SIG-M5 treated with dmso at 0.1 percent for 504 hours (cell line): ENCODE measurements around the gene CDHR3.

ENCODE experiments used
- DNase-seq: peaks from one replicate; lab custom pipeline; 2025; ENCODE audit not compliant: unreplicated experiment; lab: John Stamatoyannopoulos, UW

The CDHR3 gene

DNA sequence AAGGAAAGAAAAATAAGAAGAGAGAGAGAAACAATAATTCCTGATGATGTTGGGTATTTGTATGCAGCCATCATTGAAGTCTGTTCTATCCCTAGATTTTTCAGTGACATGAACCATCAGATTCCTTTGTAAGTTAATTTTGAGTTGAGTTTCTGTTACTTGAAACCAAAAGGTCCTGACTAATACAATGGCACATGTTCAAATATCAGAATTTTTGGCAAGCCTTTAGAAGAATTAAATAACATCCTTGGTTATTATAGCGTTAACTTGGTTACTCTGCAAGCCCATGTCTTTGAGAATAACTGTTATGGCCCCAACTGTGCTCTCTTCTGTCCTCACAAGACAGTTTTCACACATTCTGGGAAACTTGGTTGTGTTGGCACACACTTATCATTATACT is 82.5 kb downstream of the CDHR3 start:
- no peak for DNase-seq

DNA sequence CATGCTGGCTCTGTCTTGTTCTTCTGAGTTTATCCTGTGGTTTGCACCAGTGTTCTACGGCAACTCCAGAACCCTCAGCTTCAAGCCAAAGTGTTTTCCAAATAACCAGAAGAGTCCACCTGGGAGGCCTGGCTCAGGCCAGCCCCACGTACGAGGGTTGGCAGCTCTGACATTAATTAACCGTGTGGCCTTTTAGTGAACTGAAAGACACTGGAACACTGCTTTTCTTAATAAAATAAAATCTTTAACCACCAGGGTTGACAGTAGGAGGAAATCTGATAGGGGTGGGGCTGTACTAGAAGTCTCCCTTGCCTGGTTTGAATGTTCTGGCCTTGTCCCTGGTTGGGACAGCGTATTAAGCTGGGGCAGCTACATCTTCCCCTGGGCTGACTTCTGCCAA is 84.1 kb downstream of the CDHR3 start:
- DNase-seq = no peak

DNA sequence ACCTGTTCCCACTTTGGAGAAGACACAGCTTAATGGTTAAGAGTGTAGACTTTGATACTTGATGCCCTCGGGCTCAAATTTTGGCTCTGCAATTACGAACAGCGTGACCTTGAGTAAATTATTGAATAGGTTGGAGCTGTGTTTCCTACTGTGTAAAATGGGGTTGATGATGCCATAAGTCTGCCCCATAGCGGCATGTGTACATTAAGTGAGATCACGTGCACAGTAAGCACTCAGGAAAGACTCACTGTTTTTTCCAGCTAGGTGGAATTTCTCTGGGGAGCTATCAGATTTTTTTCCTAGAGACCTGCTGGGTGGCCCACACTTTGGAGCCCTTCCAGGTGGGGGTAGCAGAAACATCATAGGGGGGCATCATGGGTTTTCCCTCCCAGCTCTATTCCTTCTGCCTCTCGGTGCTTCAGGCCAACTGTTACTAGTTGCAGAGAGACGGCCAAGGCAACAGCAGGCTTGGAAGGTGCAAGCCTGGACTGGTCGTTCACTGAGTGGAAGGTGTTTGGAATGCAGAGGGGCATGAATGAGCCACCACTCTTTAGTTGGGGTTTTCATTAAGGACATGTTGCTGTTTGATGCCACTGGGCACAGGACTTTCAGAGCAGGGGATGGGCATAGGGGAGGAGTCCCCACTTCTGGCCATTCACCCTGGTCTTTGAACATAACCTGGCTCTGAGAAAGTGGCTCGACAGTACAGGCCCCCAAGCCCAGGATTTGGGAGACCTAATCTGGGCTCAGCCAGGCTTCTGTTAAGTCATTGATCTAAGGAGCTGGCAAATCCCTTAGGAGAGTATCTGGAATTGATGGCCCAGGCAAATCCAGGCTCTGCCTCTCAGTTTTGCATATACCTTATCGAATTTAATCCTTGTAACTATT is 85.0 kb downstream of the CDHR3 start:
- no peak for DNase-seq

DNA sequence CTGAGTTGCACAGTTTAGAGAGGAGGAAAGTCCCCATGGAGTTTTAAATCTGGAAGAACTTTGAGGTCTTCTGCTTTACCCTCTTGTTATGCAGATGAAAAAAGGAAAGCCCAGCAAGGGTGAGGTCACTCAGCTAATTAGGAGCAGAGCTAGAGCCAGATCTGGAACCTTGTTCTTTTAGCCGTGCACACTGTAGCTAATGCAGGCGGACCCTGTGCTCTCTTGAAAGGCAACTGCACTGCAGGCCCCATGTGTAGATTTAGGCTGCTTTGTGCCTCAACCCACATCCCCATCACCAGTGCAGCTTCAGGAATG is 85.6 kb downstream of the CDHR3 start:
- no peak for DNase-seq

DNA sequence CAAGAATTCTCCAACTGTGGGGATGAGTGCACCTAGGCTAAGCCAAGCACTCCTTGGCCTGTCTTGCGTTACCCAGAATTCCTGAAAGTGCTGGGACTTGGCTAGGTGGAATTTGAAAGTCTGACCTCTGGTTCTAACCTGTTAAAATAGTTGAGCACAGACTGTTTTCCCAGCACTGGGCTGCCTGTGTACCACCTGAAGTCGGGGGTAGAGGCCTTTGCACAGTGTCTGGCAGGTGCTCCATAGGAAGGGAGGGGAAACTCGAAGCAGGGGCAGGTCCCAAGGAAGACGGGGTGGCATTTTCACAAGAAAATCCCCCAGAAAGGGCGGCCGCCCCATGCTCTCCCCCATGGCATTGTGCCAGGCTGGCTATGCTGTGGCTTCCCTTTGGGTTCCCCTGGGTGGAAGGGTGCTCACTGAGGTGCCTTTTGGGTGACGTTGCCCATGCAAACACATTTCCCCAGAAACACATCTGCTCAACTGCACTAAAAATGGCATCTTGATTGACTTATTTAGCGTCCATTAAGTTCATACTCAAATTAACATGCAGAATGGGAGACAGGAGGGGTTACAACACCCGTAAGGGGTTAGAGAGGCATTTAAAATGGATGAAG is 86.2 kb downstream of the CDHR3 start:
- DNase-seq = no peak

DNA sequence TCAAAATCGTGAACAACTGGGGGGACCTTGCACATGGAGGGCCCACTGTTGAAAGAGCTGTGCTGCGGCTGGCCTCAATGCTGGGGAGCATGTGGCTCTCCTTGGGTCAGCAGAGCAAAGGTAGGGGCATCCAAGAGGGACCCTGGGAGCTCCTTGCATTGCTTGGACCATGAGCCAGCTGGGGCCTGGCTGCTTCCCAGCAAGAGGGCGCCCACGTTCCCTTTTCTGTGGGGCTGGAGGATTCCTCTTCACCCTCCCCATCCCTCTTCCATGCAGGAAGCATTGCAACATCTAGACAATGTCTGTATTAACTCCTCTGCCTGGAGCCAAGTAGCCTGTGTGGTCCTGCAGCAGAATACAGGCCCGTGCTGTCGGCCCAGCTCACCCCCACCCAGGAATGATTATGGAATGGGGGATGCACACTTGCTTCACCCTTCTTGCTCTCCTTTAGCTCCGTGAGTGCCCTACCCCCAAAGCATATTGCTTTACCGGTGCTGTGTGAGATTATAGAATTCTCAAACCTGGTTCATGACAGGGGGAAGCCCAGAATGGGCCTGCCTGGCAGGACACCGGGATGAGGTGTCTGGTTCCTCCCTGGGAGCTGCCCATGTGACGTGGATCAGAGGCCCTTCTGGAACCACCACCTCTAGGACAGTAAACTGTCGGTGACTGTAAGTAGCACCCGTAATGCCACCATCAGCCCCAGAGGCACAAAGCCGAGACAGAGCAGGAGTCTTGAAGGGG is 87.1 kb downstream of the CDHR3 start:
- peak; percentile 26 for DNase-seq

DNA sequence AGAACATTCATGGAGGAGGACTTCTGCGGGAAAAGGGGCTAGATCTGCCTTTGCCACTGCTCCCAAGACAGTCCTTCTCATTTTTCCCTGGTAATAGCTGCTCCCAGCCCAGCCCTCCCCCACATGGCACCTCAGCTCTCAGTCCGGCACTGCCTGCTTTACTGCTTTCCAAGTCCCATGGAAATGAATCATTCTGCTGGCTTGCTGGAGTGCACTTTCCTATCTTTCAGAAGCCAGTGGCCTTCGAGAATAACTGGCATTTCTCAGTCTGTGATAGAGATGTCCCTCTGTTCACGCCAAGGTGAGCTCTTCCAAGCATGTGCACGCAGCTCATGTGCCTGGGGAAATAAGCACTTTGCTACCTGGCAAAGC is 87.7 kb downstream of the CDHR3 start:
- no peak for DNase-seq

DNA sequence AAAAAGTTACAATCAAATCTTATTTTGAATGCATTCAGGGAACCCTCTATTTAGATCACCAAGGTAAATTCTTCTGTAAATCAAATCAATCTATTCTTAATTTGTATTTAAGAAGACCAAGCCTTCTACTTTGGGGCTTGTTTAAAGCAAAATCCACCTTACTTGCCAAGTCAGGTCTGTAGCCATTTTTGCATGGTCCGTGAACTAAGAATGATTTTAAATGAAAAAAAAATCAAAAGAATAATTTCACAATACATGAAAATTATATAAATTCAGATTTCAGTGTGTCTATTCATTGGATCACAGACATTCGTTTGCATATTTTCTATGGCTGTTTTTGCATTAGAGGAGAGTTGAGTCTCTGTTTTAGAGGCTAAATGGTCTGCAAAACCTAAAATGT is 89.6 kb downstream of the CDHR3 start:
- DNase-seq = no peak

DNA sequence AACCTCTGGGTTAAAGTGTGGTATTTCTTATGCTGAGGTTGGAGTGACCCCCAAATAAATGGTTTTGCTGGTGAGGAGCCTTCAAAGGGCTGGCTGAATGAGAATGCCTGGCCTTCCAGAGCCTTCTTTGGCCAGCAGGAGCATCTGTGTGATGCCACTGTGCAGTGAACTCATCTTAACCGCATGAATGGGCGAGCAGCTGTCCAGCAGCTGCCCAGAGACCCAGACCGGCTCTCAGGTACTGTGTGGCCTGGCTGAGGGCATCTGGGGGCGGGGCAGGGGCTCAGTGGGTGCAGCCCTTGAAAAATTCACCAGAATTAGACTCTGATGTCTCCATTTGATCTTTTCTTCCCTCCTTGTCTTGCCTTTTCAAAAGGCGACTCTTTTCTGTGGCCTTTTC is 90.0 kb downstream of the CDHR3 start:
- no peak for DNase-seq

DNA sequence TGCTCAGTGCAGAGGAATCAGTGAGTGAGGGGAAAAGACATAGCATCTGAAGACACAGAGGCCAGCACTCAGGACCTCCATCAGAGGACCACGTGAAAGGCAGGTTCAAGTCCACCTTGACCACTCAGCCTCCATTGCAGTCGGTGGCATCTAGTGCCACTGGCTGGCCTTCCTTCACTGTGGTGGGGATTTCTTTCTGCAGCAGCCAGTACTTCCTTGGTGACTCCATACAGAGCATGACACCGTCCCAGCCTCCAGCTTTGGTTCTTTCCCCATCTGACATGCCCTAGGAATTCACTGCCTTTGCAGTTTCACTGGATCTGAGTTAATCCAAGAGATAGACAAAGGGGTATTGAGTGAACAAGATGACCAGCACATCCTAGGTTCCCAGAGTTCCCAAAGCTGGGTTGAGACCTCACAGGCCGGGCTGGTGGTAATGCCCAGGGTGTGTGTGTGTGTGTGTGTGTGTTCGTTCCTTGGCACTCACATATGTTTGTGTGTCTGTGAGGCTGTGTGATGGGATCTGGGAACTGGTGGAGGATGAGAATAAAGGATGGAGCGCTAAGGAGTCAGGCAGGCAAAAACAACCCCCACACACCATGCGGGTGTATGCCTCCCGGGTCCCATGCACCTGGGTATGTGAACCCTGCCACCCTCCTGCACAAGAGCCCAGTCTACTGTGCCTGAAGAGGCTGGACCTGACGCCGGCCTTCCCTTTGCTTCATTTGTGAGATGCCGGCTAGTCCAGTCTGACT is 91.3 kb downstream of the CDHR3 start:
- DNase-seq = no peak

DNA sequence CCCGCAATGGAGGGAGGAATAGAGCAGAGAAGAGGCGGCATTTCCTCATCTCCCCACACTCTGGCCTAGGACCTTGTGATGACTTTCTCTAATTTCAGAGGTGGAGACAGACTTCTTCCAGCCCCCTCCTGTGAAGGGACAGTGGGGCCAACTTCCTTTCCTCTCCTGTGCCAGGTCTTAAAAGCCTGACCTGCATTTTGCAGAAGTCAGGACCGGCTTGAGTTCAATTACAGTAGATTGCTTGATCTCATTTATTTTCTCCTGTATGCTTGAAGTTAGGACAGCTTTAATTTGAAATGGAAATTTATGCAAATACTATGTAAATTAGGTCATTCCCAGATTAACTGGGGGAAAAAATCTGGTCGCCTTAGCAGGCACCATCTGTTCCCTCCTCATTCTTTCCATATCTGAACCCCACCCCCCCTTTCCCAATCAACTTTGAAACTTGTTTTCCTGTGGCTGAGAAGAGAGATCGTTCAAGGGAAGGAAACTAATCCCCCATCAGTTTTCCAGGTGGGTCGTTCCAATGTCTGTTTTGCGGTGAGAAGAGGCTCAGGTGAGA is 92.0 kb downstream of the CDHR3 start:
- no peak for DNase-seq

DNA sequence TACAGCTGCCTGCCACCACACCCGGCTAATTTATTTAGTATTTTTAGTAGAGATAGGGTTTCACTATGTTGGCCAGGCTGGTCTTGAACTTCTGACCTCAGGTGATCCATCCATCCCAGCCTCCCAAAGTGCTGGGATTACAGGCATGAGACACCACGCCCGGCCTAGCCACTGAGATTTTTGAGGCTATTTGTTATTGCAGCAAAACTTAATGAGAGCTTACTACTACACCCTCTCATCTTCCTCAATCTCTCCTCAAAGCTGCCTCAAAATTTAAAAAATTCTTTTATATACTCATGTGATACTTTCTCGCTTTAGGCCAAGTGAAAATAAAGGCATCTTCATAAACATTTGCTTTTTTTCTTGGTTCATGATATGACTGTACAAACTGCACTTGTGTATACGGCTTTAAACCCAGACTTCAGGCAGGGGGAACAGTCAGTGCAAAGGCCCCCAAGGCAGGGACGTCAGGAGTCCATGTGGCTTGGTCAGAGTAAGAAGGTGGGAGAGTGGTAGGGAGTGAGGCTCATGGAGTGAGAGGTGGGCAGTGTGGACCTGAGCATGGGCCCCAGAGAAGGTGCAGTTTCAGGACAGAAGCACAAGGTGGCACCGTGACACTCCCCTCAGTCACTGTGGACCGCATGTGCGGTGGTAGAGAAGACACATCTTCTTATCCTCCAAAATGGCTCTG is 93.6 kb downstream of the CDHR3 start:
- DNase-seq = peak; percentile 65

DNA sequence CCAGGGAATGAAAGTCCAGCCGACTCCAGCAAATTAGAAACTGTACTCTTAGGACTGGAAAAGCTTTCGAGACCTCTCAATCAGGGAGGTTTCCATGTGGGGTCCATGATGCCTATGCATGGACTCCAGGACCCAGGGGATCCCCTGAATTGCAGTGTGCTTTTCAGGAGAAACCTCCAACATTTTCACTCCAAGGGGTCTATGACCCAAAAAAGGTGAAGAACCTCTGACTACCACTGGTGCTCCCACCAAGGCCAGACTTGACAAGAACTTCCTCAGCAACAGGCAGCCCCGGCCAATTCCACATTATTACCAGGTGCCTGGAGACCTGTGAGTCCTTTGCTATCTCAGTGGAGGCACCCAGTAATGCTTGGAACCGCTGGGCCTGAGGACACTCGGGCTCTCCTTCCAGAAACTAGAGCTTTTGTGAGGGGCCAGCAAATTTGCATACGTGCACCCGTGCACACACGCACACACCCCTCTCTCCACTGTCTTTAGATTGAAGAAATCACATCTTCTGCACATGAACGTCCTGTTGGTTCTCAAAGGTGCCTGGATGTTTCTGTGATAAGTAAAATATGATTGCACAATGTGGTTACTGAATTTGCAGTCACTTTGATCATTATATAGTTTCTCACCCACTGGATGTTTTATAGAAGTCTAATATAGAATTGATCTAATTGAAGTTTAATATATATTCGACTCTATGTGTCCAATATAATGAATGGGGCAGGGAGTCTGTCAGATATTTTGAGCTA is 94.3 kb downstream of the CDHR3 start:
- DNase-seq = no peak

DNA sequence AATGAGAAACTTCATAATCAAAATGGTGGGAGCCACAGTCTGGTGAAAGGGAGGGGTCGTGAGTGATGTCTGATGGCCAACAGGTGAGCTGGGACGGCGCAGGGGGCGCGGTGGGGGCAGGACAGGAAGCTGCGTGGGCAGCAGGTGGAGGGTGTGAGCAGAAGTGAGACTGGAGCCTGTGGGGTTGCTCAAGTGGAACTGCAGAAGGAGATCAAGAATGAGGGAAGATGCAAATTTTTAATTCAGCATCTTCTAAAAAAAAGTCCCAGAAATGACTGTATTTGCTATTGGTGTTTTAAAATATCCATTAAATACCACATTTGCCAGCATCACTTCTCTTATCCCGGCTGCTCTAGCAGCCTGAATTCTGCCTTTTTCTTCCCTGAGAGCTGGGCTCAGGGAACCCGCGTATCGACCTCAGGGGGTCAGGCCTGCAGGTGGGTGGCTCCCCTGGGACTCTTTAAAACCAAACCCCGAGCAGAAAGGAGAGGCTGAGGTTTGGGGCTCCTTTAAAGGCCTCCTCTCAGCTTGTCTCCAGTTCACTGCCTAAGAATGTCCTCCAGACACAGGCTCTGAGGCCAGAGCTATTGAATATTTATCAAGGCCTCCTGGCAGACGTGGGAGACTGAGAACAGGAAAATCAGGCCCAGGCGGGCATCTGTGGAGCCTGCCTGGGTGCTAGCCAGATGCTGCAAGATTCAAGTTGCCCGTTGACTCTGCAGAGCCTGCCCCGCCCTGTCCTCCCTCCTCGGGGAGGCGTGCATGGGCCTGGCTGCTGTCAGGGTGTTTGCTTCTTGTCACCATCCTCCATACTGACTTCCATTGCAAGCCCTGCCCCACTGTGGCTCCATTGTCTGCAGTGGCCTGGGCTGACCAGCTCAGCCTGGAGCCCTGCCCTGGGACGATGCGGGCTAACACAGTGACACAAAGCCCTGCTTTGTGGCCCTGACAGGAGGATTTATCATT is 95.2 kb downstream of the CDHR3 start:
- peak; percentile 56 for DNase-seq

DNA sequence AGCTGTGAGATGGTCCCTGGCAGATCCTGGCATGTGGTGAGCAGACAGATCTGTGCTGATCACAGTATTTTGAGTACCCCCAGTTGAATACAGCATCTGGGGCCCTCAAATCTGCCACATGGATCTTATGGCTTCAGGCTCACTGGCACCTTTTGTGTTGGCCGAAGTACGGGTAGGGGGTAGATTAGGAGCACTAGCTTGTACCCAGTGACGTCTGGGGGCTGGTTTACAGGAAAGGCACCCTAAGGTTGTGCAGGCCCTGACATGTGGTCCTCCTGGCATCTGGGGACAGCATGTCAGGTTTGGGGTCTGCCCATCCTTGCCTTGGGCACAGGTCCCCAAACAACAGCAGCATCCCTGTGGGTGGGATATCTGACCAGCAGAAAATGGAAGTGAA is 95.9 kb downstream of the CDHR3 start:
- no peak for DNase-seq

DNA sequence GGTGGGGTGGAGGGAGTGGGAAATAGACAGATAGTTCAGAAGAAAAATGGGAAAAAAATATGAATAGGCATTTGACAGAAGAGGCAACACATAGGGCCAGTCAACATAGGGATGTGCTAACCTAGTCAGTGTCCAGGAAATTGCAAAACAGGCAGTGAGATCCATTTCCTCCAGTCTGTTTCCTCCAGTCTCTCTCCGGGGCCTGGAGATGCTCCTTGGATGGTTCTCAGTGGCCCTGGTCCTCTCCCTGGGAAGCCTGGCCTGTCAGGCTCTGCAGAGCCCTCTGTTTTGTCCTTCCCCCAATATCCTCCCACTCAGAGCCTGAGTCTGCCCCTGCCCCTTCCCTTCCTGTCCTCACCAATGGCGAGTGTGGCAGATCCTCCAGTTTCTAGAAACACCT is 96.5 kb downstream of the CDHR3 start:
- no peak for DNase-seq

DNA sequence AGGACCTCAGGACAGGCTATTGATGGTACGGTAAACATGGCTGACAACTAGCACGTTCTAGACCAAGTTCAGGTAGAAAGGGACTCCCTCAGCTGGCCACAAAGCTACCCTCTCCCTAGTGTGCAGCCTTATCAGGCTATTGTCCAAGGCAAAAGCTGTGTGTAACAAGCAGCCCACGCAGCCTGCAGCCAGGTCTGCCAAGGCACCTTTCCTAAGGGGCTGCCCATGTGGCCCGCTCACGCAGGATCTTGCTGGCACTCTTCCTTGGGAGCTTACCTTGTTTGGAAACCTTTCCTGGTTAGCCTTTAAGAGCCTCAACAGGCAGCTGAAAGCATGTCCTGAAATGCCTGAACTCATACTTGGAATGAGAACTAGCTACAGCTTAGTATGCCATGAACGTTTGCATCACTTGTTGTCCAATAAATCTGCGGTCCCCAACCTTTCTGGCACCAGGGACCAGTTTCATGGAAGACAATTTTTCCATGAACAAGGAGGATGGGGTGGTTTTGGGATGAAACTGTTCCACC is 97.4 kb downstream of the CDHR3 start:
- DNase-seq = no peak

DNA sequence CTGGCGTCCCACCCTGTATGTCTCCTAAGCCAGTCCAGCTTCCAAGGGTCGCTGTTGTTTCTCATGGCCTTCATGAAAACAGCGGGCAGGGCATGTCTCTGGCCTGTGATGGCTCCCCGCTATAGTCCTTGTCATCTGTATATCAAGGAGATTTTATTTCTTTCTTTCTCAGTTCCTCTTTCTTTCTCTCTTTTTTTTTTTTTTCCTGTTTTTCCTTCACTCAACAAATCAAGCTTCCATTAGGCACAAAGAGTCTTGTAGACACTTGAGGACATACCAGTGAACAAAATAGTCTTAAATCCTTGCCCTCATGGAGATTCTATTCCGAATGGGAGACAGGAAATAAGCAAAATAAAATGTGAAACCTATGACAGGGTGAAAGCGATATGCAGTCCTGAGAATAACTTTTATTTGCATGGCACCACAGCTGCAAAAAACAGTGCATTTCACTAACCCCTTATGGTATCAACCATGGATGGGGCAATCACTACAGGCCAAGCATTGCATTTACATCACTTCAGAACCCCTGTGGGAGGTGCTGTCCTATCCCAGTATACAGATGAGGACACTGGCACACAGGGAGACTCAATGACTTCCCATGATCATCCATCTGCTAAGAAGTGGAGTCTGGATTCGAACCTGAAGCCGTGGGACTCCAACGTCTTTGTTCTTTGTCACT is 98.4 kb downstream of the CDHR3 start:
- no peak for DNase-seq
